HepG2 (cell line): ENCODE data around the gene NUF2. TPM values are rescaled to one million over a fixed set of nuclear protein-coding genes. Genes with fewer than 3 reads are reported as not detected.
A peak's percentile ranks its signal among the peaks of the same experiment; 100 is the strongest.

Experiments used
- HDAC2 ChIP-seq: sonication (generic); formaldehyde crosslinking; IDR thresholded peaks from 2 replicates; pipeline ENCODE4 v1.4.0; 2020; ENCODE audit warnings: missing genetic modification reagents
- MBD4 ChIP-seq: IDR thresholded peaks from 2 replicates; pipeline ENCODE4 v1.6.1; 2012; ENCODE audit warnings: low read length, inconsistent platforms, borderline replicate concordance
- NONO ChIP-seq, 2 experiments: fragments of 450-650 bp in 1 of 2; sonication (generic) in 1 of 2; formaldehyde crosslinking in 1 of 2; IDR thresholded peaks in 1 of 2; conservative IDR thresholded peaks in 1 of 2; 2 replicates each; pipeline versions ENCODE4 v1.6.1 to v1.8.0; 2017 to 2022; ENCODE audit warnings: mild to moderate bottlenecking in 1 of 2, missing genetic modification reagents in 1 of 2, moderate library complexity in 1 of 2
- RFXAP ChIP-seq: sonication (generic); formaldehyde crosslinking; IDR thresholded peaks from 2 replicates; pipeline ENCODE4 v1.4.0; 2020; ENCODE audit warnings: missing genetic modification reagents, borderline replicate concordance
- SETDB1 ChIP-seq: sonication (generic); formaldehyde crosslinking; IDR thresholded peaks from 2 replicates; pipeline ENCODE4 v1.5.1; 2020; ENCODE audit warnings: missing genetic modification reagents, mild to moderate bottlenecking, borderline replicate concordance
- SKI ChIP-seq: fragments of 450-650 bp; IDR thresholded peaks from one replicate; pipeline ENCODE4 v1.6.1; 2018; ENCODE audit warnings: mild to moderate bottlenecking; ENCODE audit not compliant: partially characterized antibody
- TSC22D2 ChIP-seq: sonication (generic); formaldehyde crosslinking; IDR thresholded peaks from 2 replicates; pipeline ENCODE4 v1.5.1; 2020; ENCODE audit warnings: missing genetic modification reagents, mild to moderate bottlenecking, borderline replicate concordance
- ZBTB3 ChIP-seq: sonication (generic); formaldehyde crosslinking; IDR thresholded peaks from 2 replicates; pipeline ENCODE4 v1.4.0; 2020; ENCODE audit warnings: low read depth, mild to moderate bottlenecking, moderate library complexity, missing genetic modification reagents, borderline replicate concordance
- ZNF782 ChIP-seq: sonication (generic); formaldehyde crosslinking; IDR thresholded peaks from 2 replicates; pipeline ENCODE4 v1.4.0; 2020; ENCODE audit warnings: missing genetic modification reagents, mild to moderate bottlenecking, borderline replicate concordance
- polyA plus RNA-seq, 8 experiments: library from polyadenylated mRNA; depleted of rRNA in 3 of 8; stranded (reverse) in 7 of 8; unstranded in 1 of 8; fragments of >200 nt; fragmentation: Illumina TruSeq in 4 of 8; extraction: Trizol in 4 of 8; gene quantifications; 2 replicates each; pipeline versions ENCODE4 v1.2.1 to v1.2.3, GENCODE V29; 2011 to 2016; ENCODE audit warnings: low read depth in 4 of 8, missing spikeins in 1 of 8, mixed read lengths in 1 of 8; ENCODE audit not compliant: insufficient read depth in 1 of 8
- total RNA-seq, 5 experiments: library from RNA; depleted of rRNA; stranded (reverse); fragments of >200 nt; fragmentation: Illumina TruSeq; extraction: Trizol; gene quantifications; 2 replicates each; pipeline ENCODE4 v1.2.3, GENCODE V29; 2016; ENCODE audit warnings: low read depth in 1 of 5
- TF ChIP-seq, protein P1 (sequence below): sonication (generic); formaldehyde crosslinking; IDR thresholded peaks from 2 replicates; pipeline ENCODE4 v1.5.0; 2020; ENCODE audit warnings: mild to moderate bottlenecking, missing genetic modification reagents, borderline replicate concordance
- TF ChIP-seq, protein P2 (sequence below): sonication (generic); formaldehyde crosslinking; IDR thresholded peaks from 2 replicates; pipeline ENCODE4 v1.5.0; 2020; ENCODE audit warnings: missing genetic modification reagents
- TF ChIP-seq, protein P3 (sequence below): IDR thresholded peaks from 2 replicates; pipeline ENCODE4 v1.6.1; 2016; ENCODE audit warnings: low read depth, missing genetic modification reagents, missing compliant biosample characterization

NUF2 gene
- total and polyA plus RNA-seq, 2 of the 13 experiments (the other 11 are each of a cell fraction or from before 2014, with no cell fraction given), result 26.0 to 39.4 TPM

DNA sequence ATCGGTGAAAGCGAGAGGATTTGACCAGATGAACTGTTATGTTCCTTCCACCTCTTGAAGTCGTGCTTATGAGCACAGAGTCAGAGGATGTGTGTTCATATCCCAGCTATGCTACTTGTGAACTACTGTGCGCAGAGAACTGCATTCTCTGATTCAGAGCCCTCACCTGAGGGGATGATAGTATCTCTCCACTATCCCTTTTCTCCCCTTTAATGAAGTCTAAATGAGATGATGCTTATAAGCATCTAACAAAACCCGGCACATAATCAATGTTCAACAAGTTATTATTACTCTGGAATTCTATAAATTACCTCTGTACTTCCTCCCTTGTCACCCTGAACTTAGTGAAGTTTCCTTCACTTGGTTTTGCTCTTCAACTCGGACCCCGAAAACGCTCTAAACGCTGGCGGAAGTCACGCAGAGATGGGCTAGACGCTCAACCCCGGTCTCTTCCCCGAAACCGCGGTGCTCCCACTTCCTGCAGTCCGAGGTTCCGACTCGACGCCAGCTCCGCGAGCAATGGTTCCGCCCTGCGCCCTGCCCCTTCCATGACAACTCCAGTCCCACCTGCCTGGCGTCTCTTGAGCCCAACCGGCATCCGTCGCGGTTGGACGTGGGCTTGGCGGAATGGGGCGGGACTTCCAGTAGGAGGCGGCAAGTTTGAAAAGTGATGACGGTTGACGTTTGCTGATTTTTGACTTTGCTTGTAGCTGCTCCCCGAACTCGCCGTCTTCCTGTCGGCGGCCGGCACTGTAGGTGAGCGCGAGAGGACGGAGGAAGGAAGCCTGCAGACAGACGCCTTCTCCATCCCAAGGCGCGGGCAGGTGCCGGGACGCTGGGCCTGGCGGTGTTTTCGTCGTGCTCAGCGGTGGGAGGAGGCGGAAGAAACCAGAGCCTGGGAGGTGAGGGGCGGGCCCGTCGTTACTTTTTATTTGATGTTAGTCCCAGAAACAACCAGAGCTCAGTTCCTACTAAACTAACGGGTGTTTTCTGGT lies at the start of gene NUF2 (continued):
- TF ChIP-seq, protein P1, sequence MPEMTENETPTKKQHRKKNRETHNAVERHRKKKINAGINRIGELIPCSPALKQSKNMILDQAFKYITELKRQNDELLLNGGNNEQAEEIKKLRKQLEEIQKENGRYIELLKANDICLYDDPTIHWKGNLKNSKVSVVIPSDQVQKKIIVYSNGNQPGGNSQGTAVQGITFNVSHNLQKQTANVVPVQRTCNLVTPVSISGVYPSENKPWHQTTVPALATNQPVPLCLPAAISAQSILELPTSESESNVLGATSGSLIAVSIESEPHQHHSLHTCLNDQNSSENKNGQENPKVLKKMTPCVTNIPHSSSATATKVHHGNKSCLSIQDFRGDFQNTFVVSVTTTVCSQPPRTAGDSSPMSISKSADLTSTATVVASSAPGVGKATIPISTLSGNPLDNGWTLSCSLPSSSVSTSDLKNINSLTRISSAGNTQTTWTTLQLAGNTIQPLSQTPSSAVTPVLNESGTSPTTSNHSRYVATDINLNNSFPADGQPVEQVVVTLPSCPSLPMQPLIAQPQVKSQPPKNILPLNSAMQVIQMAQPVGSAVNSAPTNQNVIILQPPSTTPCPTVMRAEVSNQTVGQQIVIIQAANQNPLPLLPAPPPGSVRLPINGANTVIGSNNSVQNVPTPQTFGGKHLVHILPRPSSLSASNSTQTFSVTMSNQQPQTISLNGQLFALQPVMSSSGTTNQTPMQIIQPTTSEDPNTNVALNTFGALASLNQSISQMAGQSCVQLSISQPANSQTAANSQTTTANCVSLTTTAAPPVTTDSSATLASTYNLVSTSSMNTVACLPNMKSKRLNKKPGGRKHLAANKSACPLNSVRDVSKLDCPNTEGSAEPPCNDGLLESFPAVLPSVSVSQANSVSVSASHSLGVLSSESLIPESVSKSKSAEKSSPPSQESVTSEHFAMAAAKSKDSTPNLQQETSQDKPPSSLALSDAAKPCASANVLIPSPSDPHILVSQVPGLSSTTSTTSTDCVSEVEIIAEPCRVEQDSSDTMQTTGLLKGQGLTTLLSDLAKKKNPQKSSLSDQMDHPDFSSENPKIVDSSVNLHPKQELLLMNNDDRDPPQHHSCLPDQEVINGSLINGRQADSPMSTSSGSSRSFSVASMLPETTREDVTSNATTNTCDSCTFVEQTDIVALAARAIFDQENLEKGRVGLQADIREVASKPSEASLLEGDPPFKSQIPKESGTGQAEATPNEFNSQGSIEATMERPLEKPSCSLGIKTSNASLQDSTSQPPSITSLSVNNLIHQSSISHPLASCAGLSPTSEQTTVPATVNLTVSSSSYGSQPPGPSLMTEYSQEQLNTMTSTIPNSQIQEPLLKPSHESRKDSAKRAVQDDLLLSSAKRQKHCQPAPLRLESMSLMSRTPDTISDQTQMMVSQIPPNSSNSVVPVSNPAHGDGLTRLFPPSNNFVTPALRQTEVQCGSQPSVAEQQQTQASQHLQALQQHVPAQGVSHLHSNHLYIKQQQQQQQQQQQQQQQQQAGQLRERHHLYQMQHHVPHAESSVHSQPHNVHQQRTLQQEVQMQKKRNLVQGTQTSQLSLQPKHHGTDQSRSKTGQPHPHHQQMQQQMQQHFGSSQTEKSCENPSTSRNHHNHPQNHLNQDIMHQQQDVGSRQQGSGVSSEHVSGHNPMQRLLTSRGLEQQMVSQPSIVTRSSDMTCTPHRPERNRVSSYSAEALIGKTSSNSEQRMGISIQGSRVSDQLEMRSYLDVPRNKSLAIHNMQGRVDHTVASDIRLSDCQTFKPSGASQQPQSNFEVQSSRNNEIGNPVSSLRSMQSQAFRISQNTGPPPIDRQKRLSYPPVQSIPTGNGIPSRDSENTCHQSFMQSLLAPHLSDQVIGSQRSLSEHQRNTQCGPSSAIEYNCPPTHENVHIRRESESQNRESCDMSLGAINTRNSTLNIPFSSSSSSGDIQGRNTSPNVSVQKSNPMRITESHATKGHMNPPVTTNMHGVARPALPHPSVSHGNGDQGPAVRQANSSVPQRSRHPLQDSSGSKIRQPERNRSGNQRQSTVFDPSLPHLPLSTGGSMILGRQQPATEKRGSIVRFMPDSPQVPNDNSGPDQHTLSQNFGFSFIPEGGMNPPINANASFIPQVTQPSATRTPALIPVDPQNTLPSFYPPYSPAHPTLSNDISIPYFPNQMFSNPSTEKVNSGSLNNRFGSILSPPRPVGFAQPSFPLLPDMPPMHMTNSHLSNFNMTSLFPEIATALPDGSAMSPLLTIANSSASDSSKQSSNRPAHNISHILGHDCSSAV (CRISPR knock-in tag), result no peak
- TF ChIP-seq NONO (IDR thresholded peaks at IDR 0.05) (no peak), NONO (CRISPR knock-in tag; conservative IDR thresholded peaks at IDR 0.05) (peak; percentile 100), RFXAP (CRISPR knock-in tag) (peak; percentile 94), HDAC2 (peak; percentile 98), SETDB1 (0 out of 2 replicates have a peak, but pooled peaks have one; percentile 29), ZBTB3 (CRISPR knock-in tag) (peak; percentile 80; the same call in 1 of the 2 replicates), SKI (peak; percentile 57), ZNF782 (peak; percentile 91; the same call in 1 of the 2 replicates), TSC22D2 (peak; percentile 93), MBD4 (0 out of 2 replicates have a peak, but pooled peaks have one; percentile 36)
- TF ChIP-seq, protein P2, sequence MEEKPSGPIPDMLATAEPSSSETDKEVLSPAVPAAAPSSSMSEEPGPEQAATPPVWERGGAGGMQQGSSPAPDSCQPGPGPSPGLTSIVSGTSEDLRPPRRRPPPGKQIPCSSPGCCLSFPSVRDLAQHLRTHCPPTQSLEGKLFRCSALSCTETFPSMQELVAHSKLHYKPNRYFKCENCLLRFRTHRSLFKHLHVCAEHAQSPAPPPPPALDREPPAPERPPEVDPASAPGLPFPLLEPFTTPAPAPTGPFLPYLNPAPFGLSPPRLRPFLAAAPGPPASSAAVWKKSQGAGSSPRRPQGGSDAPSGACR (CRISPR knock-in tag), result peak; percentile 100
- TF ChIP-seq, protein P3, sequence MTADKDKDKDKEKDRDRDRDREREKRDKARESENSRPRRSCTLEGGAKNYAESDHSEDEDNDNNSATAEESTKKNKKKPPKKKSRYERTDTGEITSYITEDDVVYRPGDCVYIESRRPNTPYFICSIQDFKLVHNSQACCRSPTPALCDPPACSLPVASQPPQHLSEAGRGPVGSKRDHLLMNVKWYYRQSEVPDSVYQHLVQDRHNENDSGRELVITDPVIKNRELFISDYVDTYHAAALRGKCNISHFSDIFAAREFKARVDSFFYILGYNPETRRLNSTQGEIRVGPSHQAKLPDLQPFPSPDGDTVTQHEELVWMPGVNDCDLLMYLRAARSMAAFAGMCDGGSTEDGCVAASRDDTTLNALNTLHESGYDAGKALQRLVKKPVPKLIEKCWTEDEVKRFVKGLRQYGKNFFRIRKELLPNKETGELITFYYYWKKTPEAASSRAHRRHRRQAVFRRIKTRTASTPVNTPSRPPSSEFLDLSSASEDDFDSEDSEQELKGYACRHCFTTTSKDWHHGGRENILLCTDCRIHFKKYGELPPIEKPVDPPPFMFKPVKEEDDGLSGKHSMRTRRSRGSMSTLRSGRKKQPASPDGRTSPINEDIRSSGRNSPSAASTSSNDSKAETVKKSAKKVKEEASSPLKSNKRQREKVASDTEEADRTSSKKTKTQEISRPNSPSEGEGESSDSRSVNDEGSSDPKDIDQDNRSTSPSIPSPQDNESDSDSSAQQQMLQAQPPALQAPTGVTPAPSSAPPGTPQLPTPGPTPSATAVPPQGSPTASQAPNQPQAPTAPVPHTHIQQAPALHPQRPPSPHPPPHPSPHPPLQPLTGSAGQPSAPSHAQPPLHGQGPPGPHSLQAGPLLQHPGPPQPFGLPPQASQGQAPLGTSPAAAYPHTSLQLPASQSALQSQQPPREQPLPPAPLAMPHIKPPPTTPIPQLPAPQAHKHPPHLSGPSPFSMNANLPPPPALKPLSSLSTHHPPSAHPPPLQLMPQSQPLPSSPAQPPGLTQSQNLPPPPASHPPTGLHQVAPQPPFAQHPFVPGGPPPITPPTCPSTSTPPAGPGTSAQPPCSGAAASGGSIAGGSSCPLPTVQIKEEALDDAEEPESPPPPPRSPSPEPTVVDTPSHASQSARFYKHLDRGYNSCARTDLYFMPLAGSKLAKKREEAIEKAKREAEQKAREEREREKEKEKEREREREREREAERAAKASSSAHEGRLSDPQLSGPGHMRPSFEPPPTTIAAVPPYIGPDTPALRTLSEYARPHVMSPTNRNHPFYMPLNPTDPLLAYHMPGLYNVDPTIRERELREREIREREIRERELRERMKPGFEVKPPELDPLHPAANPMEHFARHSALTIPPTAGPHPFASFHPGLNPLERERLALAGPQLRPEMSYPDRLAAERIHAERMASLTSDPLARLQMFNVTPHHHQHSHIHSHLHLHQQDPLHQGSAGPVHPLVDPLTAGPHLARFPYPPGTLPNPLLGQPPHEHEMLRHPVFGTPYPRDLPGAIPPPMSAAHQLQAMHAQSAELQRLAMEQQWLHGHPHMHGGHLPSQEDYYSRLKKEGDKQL, result peak; percentile 80
